ENCODE data around the gene PATZ1.
"Not testable (repeated sequence)": the region's sequence is repeated elsewhere in the genome, so short reads cannot be mapped to it uniquely, and the experiment has no call there.

The PATZ1 gene

GRCh38 chr22:31349960-31350359, 3.8 kb upstream of the PATZ1 start:
- no peak for DNase-seq (ENCODE audit: extremely low spot score)
- ChIA-PET POLR2A (no interaction called here), CTCF (no interaction called here)
- TF ChIP-seq CTCF (IDR thresholded peaks at IDR 0.05; ENCODE audit: control extremely low read depth, extremely low read depth, low read depth, missing control alignments) = no peak

- TF ChIP-seq CTCF (IDR thresholded peaks at IDR 0.05; ENCODE audit: control extremely low read depth, extremely low read depth, low read depth, missing control alignments) = no peak
- ChIA-PET CTCF (interaction anchor here (1.3 kb wide), 1 partner anchor 9 kb away, joined by 3 read pairs; no protein-coding TSS in a partner anchor), POLR2A (no interaction called here)
- no peak for DNase-seq (ENCODE audit: extremely low spot score)
These were observed 2.6 kb upstream of the PATZ1 start for GRCh38 chr22:31348766-31349165.

DNA sequence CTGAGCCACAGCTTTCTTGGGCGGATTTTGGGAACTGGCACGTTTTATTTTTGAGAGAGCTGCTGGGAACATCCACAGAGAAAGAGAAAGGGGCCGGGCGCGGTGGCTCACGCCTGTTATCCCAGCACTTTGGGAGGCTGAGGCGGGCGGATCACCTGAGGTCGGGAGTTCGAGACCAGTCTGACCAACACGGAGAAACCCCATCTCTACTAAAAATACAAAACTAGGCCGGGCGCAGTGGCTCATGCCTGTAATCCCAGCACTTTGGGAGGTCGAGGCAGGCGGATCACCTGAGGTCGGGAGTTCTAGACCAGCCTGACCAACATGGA, 1.8 kb upstream of the PATZ1 start:
- CTCF ChIA-PET = interaction anchor here (0.9 to 1.3 kb wide), 2 partner anchors 10 to 23 kb away, joined by 3 read pairs; no protein-coding TSS in a partner anchor
- POLR2A ChIA-PET = interaction anchor here (0.6 kb wide), 1 partner anchor 949 kb away, joined by 3 read pairs; no protein-coding TSS in a partner anchor
- not testable (repeated sequence) for DNase-seq (ENCODE audit: extremely low spot score)

- TF ChIP-seq CTCF (IDR thresholded peaks at IDR 0.05; ENCODE audit: control extremely low read depth, extremely low read depth, low read depth, missing control alignments) = no peak
- ChIA-PET POLR2A (interaction anchor here (0.6 to 0.9 kb wide), 2 partner anchors 8 to 948 kb away, joined by 3 read pairs; no protein-coding TSS in a partner anchor), CTCF (interaction anchor here (0.9 to 1.3 kb wide), 8 partner anchors 10 to 318 kb away, joined by 3 to 4 read pairs (median 3); partner anchors contain the start of gene PIK3IP1)
- DNase-seq (ENCODE audit: extremely low spot score) = peak; percentile 65
These were observed 1.3 kb upstream of the PATZ1 start for GRCh38 chr22:31347251-31348008.

DNA sequence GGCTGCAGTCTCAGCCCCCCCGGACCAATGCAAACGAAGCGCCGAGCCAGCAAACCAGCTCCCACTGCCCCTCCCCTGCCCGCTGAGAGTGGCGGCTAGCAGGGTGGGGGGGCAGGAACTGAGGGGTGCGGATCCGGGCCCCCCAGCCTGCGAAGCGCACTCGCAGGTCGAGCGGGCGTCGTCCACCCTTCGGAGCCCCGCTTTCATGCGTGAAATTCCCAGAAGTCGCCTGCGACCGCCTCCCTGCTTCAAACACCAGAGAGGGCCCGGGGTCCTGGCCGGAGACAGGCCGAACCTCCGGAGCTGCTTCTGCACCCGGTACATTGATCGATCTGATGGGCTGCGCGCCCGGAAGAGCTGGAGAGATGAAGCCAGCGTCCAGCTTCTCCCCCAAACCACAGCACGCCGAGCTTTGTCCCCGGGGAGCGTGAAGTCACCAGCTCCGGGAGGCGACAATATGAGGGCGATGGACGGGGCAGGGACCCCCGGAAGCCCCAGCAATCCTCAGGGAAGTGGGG, 646 bp upstream of the PATZ1 start:
- CTCF ChIA-PET = interaction anchor here (0.7 to 1.2 kb wide), 8 partner anchors 9 to 319 kb away, joined by 3 to 4 read pairs (median 4); partner anchors contain the start of gene PIK3IP1
- POLR2A ChIA-PET = interaction anchor here (0.6 to 0.9 kb wide), 2 partner anchors 8 to 288 kb away, joined by 3 read pairs; no protein-coding TSS in a partner anchor
- DNase-seq (ENCODE audit: extremely low spot score) = peak; percentile 85
- no peak for TF ChIP-seq CTCF (IDR thresholded peaks at IDR 0.05; ENCODE audit: control extremely low read depth, extremely low read depth, low read depth, missing control alignments)

DNA sequence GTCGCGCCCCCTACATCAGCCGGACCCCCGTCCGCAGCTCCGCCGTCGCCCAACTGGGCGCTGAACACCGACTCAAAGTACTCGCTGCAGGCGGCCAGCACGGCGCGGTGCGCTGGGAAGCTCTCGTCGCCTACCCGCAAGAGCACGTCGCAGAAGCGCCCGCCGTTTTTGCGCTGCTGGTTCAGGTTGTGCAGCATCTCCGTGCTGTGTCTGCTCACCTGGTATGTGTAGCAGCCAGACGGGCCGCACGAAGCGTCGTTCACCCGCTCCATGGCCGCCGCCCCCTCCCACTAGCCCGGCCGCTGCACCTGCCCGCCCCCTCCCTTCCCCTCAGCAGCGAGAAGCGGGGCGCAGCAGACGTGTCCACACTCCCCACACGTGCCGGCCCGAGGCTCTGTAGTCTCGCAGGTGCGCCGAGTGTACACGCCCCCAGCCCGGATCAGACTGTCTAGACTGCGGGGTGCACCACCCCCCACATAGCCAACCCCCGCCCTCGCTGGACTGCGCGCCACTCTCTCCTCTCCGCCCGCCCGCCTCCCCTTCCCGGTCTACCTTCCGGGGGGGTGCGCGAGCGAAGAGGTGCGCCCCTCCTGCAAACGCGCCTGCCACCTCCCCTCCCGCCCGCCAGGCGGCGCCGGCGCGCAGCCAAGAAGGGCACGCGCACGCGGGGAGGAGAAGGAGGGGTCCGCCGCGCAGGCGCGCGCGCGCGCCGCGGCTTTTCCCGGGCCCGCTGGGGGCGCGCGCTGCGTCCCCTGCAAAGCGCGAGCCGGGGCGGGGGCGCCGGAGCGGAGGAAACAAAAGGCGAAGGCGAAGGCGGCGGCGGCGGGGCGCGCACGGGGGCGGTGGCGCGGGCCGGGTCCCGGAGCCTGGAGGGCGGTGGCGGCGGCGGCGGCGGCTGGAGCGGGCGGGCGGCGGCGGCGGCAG, 553 bp downstream of the PATZ1 start:
- ChIA-PET CTCF (interaction anchor here (0.7 to 1.6 kb wide), 10 partner anchors 9 to 625 kb away, joined by 3 to 9 read pairs (median 4); no protein-coding TSS in a partner anchor), POLR2A (interaction anchor here (0.6 to 0.7 kb wide), 3 partner anchors 52 to 291 kb away, joined by 3 to 4 read pairs (median 3); no protein-coding TSS in a partner anchor)
- DNase-seq (ENCODE audit: extremely low spot score) = peak; percentile 94
- peak; percentile 96 for TF ChIP-seq CTCF (IDR thresholded peaks at IDR 0.05; ENCODE audit: control extremely low read depth, extremely low read depth, low read depth, missing control alignments)

All from GM10248 (cell line).